Kidney capillary endothelial cell (primary cell): Measurements from ENCODE around the gene HMGXB4.
"Not testable (repeated sequence)": the region's sequence is repeated elsewhere in the genome, so short reads cannot be mapped to it uniquely, and the experiment has no call there.

Experiments
- DNase-seq: peaks from one replicate; pipeline ENCODE4 v3.0.0-alpha.2; 2018; ENCODE audit warnings: low spot score

HMGXB4 gene

GRCh38 chr22:35257321-35258190 lies at the start of gene HMGXB4:
HMGXB4 (plus strand) TSS chr22:35257493; CDS start chr22:35262391, 4,898 bp downstream.
- DNase-seq: peak; percentile 78

GRCh38 chr22:35208003-35208402 lies 49.3 kb upstream of the HMGXB4 start:
- DNase-seq: no peak

- DNase-seq: no peak
These were observed 48.1 kb upstream of the HMGXB4 start for GRCh38 chr22:35209203-35209602.

GRCh38 chr22:35212009-35212408 lies 45.3 kb upstream of the HMGXB4 start:
- DNase-seq: no peak

- DNase-seq: no peak
These were observed 44.3 kb upstream of the HMGXB4 start for GRCh38 chr22:35212996-35213395.

GRCh38 chr22:35214968-35215367 lies 42.3 kb upstream of the HMGXB4 start:
- DNase-seq: no peak

- no peak for DNase-seq
These were observed 41.3 kb upstream of the HMGXB4 start for GRCh38 chr22:35215993-35216392.

- DNase-seq: no peak
These were observed 39.8 kb upstream of the HMGXB4 start for GRCh38 chr22:35217527-35217926.

GRCh38 chr22:35218079-35218478 lies 39.2 kb upstream of the HMGXB4 start:
- no peak for DNase-seq

- no peak for DNase-seq
These were observed 38.3 kb upstream of the HMGXB4 start for GRCh38 chr22:35219012-35219411.

GRCh38 chr22:35220221-35220620 lies 37.1 kb upstream of the HMGXB4 start:
- DNase-seq: no peak

- DNase-seq: no peak
These were observed 32.3 kb upstream of the HMGXB4 start for GRCh38 chr22:35225010-35225409.

- no peak for DNase-seq
These were observed 30.2 kb upstream of the HMGXB4 start for GRCh38 chr22:35226958-35227647.

- DNase-seq: no peak
These were observed 27.4 kb upstream of the HMGXB4 start for GRCh38 chr22:35229865-35230264.

GRCh38 chr22:35230417-35230816 lies 26.9 kb upstream of the HMGXB4 start:
- DNase-seq: no peak

GRCh38 chr22:35230839-35231584 lies 26.3 kb upstream of the HMGXB4 start:
- DNase-seq: no peak

GRCh38 chr22:35231585-35232084 lies 25.7 kb upstream of the HMGXB4 start:
- peak; percentile 62 for DNase-seq

GRCh38 chr22:35238749-35239148 lies 18.5 kb upstream of the HMGXB4 start:
- not testable (repeated sequence) for DNase-seq

- DNase-seq: not testable (repeated sequence)
These were observed 12.8 kb upstream of the HMGXB4 start for GRCh38 chr22:35244507-35244906.

GRCh38 chr22:35250156-35250555 lies 7.1 kb upstream of the HMGXB4 start:
- DNase-seq: no peak

- DNase-seq: no peak
These were observed 3.3 kb upstream of the HMGXB4 start for GRCh38 chr22:35253946-35254345.

GRCh38 chr22:35257002-35257320 lies 332 bp upstream of the HMGXB4 start:
- no peak for DNase-seq
